Gastroesophageal sphincter (tissue), 4 donors: ENCODE results near the gene RPL27A. TPM values are rescaled to one million over a fixed set of nuclear protein-coding genes. Genes with fewer than 3 reads are reported as not detected.

Experiments
- ATAC-seq: fragments of 150-250 bp; one replicate; pipeline ENCODE4 v1.9.1; 2016; ENCODE audit warnings: mild to moderate bottlenecking, moderate library complexity
- H3K27ac ChIP-seq, 4 donors: fragments of 200-600 bp; sonication (generic) in 3 of 4; 1 replicate in 3 of 4; 2 replicates in 1 of 4; pipeline ENCODE4 v1.5.1; 2016 to 2019
- H3K27me3 ChIP-seq: fragments of 200-600 bp; sonication (generic); one replicate; pipeline ENCODE4 v1.5.1; 2019
- H3K36me3 ChIP-seq, 2 donors: fragments of 200-600 bp; sonication (generic); one replicate each; pipeline ENCODE4 v1.5.1; 2019; ENCODE audit warnings: control low read depth in 1 of 2
- H3K4me1 ChIP-seq, 3 donors: fragments of 200-600 bp; sonication (generic); 1 replicate in 2 of 3; 2 replicates in 1 of 3; pipeline ENCODE4 v1.5.1; 2016 to 2019; ENCODE audit warnings: control low read depth in 2 of 3
- H3K4me3 ChIP-seq, 2 donors: fragments of 200-600 bp; sonication (generic); one replicate each; pipeline ENCODE4 v1.5.1; 2019; ENCODE audit warnings: mild to moderate bottlenecking in 1 of 2, moderate library complexity in 1 of 2
- H3K9me3 ChIP-seq, 3 donors: fragments of 200-600 bp; sonication (generic); one replicate each; pipeline ENCODE4 v1.5.1; 2017 to 2019; ENCODE audit warnings: control low read depth in 2 of 3
- EP300 ChIP-seq: sonication (generic); formaldehyde crosslinking; IDR thresholded peaks from one replicate; pipeline ENCODE4 v1.6.1; 2017; ENCODE audit warnings: antibody characterized with exemption, mild to moderate bottlenecking
- POLR2A ChIP-seq, 2 donors: fragments of 450-650 bp; IDR thresholded peaks; one replicate each; pipeline ENCODE4 v1.6.1; 2017; ENCODE audit warnings: antibody characterized with exemption in 2 of 2, mild to moderate bottlenecking in 2 of 2, moderate library complexity in 1 of 2
- POLR2AphosphoS5 ChIP-seq: sonication (generic); formaldehyde crosslinking; IDR thresholded peaks from one replicate; pipeline ENCODE4 v1.6.1; 2017; ENCODE audit warnings: antibody characterized with exemption
- WGBS, 2 donors: methylation state at CpG; one replicate each; pipeline ENCODE4 v1.1.5; 2018; ENCODE audit warnings: low coverage in 1 of 2; 5-methylcytosine and 5-hydroxymethylcytosine counted together
- total RNA-seq, 4 donors: library from RNA; depleted of rRNA; stranded (reverse); fragments of >200 nt; gene quantifications; one replicate each; pipeline ENCODE4 v1.1.0, GENCODE V29; 2016
- TF ChIP-seq, protein P1 (sequence below), 4 experiments: fragments of 200-600 bp in 2 of 4; fragments of 450-650 bp in 2 of 4; sonication (generic) in 1 of 4; IDR thresholded peaks; one replicate each; pipeline ENCODE4 v1.5.1; 2017 to 2019; ENCODE audit warnings: antibody characterized with exemption in 4 of 4, mild to moderate bottlenecking in 2 of 4, moderate library complexity in 2 of 4

The RPL27A gene
- total RNA-seq, 4 donors from 2014 or later = 706 to 1,423 (median 903) TPM

DNA sequence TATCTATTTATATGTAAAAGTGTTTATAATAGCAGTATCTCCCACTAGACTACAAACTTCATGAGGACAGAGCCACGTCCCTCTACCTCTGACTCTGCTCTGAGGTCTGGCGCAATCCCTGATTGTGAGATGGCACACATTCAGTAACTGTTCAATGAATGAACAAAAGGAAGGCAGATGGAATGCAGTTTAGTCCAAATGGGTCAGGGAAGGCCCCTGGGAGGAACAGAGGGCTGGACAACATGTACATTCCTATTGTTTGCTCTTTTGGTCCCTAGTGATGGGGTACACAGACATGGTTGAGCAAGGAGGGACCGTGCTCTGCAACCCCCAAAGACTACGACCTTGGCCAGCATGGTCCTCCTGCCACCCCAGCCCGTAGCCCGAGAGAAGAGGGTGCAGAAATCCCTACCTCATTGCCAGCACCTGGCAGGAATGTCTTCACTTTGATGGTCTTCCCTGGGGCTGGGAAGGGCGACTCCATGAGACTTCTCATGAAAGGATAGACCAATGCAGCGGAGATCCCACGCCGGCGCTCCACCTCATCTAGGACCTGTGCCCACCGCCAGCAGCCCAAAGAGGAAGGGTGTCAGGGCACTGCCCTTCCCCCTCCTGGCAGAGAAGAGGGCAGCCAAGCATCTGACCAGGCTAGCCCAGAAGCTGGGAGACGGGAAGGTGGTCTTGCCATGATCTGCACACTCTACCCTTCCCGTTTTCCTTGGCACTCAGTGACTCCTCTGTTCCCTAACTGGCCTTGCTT, 24.3 kb downstream of the RPL27A start:
- no peak for ATAC-seq
- Histone ChIP-seq H3K4me1 (peaks cover 21 to 100% (median 33%) of the 10 kb centered on the region in 3 donors), H3K36me3 (peaks cover 0 to 67% of the 10 kb centered on the region in 2 donors), H3K27me3 (no peaks in the 10 kb centered on the region), H3K9me3 (no peaks in the 10 kb centered on the region), H3K27ac (peak overlapping the region; percentile 89 to 100 (median 96)), H3K4me3 (peak overlapping the region in 1 of 2 donors; percentile 3)
- 66 to 86% methylated on average over 5 to 6 of the region's 14 CpGs for WGBS, 2 donors
- TF ChIP-seq POLR2A (IDR thresholded peaks at IDR 0.05) (no peak), EP300 (no peak), POLR2AphosphoS5 (no peak)
- TF ChIP-seq, protein P1, sequence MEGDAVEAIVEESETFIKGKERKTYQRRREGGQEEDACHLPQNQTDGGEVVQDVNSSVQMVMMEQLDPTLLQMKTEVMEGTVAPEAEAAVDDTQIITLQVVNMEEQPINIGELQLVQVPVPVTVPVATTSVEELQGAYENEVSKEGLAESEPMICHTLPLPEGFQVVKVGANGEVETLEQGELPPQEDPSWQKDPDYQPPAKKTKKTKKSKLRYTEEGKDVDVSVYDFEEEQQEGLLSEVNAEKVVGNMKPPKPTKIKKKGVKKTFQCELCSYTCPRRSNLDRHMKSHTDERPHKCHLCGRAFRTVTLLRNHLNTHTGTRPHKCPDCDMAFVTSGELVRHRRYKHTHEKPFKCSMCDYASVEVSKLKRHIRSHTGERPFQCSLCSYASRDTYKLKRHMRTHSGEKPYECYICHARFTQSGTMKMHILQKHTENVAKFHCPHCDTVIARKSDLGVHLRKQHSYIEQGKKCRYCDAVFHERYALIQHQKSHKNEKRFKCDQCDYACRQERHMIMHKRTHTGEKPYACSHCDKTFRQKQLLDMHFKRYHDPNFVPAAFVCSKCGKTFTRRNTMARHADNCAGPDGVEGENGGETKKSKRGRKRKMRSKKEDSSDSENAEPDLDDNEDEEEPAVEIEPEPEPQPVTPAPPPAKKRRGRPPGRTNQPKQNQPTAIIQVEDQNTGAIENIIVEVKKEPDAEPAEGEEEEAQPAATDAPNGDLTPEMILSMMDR (IDR thresholded peaks at IDR 0.05) = no peak

DNA sequence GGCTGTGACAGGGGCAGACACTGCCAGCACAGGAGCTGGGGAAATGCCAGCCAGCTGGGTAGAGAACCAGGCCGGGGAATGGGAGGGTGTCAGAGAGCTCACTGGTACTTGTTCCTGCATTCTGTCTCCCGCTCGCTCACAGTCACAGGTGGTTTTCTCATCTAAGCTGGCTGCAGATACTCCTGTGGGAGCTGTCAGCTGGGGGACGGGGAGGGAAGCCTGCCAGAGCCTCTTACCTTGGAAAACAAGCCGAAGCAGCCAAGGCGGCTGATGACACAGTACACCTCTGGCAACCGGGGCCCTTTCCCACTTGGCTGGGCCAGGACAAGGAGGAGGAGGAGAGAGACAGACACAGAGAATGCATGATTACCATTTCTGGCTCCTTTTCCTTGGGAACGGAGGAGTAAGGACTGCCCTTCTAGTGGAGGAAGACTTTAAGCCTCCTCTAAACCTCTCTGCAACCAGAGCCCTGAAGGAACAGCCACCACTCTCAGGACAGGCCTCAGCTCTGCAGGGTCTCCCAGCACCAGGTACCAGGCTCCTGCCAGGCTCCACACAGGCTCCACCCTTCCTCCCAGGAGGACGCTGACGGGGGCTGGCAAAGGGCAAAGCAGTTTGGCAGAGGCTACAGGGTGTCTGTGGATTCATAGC, 25.1 kb downstream of the RPL27A start:
- H3K9me3 ChIP-seq = no peaks in the 10 kb centered on the region
- H3K4me3 ChIP-seq = peak overlapping the region in 1 of 2 donors; percentile 19
- WGBS, 2 donors = 10% methylated on average over 2 of the region's 10 CpGs; no CpG with 5 or more reads in 1 of the 2 donors
- peak overlapping the region; percentile 89 to 100 (median 96) for H3K27ac ChIP-seq
- no peak for TF ChIP-seq EP300
- peak; percentile 86 for TF ChIP-seq POLR2AphosphoS5
- TF ChIP-seq, protein P1 (IDR thresholded peaks at IDR 0.05) = no peak
- peak; percentile 33 to 34 for TF ChIP-seq POLR2A (IDR thresholded peaks at IDR 0.05)
- peaks cover 0 to 67% of the 10 kb centered on the region in 2 donors for H3K36me3 ChIP-seq
- H3K27me3 ChIP-seq = no peaks in the 10 kb centered on the region
- peak; percentile 74 for ATAC-seq
- H3K4me1 ChIP-seq = peaks cover 21 to 100% (median 33%) of the 10 kb centered on the region in 3 donors

DNA sequence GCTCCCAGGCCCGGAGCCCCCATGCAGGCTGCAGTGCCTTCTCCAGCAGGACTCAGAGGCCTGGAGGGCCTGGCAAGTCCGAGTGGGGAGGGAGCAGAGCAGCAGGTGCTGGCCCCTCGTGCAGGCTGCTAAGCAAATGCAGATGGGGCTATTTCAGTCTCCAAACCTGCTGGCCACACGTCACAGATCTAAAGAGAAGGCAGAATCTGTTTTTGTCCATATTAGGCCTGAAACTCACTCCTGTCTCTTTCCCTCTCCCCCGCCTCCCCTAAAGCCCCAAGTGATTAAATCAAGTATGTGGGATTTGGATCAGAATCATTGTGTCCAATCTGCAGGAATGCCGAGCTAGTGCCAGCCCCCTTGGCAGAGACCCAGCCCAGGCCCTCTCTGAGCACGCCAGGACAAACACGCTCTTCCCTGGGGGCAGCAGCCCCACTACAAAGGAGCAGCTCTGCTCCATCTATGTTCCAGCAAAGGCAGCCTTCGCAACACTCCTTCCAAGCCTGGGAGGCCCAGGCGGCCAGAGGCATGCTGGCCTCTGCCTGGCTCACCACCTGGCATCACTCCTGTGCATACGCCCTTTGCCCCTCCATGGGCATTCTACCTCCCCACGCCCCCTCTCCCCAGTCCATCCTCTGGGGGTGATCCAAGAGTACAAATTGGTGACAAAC, 26.5 kb downstream of the RPL27A start:
- H3K27ac ChIP-seq = peak overlapping the region; percentile 89 to 100 (median 96)
- peaks cover 0 to 67% of the 10 kb centered on the region in 2 donors for H3K36me3 ChIP-seq
- ATAC-seq = peak; percentile 86
- TF ChIP-seq POLR2AphosphoS5 = peak; percentile 96
- TF ChIP-seq EP300 = peak; percentile 74
- TF ChIP-seq, protein P1 (IDR thresholded peaks at IDR 0.05) = no peak
- TF ChIP-seq POLR2A (IDR thresholded peaks at IDR 0.05) = peak; percentile 54 to 67
- peak overlapping the region in 1 of 2 donors; percentile 19 for H3K4me3 ChIP-seq
- H3K27me3 ChIP-seq = no peaks in the 10 kb centered on the region
- 12 to 18% methylated on average over 6 of the region's 12 CpGs for WGBS, 2 donors
- peaks cover 21 to 100% (median 33%) of the 10 kb centered on the region in 3 donors for H3K4me1 ChIP-seq
- H3K9me3 ChIP-seq = no peaks in the 10 kb centered on the region

DNA sequence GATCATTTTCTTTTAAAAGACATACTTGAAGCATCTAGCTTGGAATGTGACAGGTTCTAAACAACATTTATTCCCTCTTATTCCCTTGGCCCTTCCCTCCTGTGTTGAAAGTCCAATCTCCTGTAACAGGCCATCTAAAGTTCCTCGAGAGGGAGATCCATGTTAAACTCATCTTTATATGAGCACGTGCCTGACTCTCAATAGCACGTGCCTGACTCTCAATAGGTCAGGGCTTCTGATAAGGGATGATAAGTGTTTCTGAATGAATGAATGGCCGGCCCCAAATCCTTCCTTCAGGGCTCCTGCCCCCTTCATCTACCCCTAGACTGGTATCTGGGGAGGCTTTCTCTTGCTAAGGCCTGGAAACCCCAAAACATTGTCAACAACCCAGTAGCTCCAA, 27.2 kb downstream of the RPL27A start:
- TF ChIP-seq, protein P1 (IDR thresholded peaks at IDR 0.05) = no peak
- TF ChIP-seq EP300 (no peak), POLR2A (IDR thresholded peaks at IDR 0.05) (no peak), POLR2AphosphoS5 (no peak)
- Histone ChIP-seq H3K4me1 (peaks cover 21 to 100% (median 34%) of the 10 kb centered on the region in 3 donors), H3K4me3 (no peak overlapping the region), H3K36me3 (peaks cover 0 to 67% of the 10 kb centered on the region in 2 donors), H3K27me3 (no peaks in the 10 kb centered on the region), H3K9me3 (no peaks in the 10 kb centered on the region), H3K27ac (peak overlapping the region; percentile 89 to 100 (median 96))
- 68 to 82% methylated on average over 2 to 4 of the region's 4 CpGs for WGBS, 2 donors
- no peak for ATAC-seq
